Kidney epithelial cell (primary cell): ENCODE results near the gene PDE10A. TPM values are rescaled to one million over a fixed set of nuclear protein-coding genes. Genes with fewer than 3 reads are reported as not detected.
"Not testable (repeated sequence)": the region's sequence is repeated elsewhere in the genome, so short reads cannot be mapped to it uniquely, and the experiment has no call there.

Experiments
- DNase-seq: peaks from one replicate; pipeline ENCODE4 v3.0.0-alpha.2; 2010; ENCODE audit warnings: low read depth
- H3K27me3 ChIP-seq: 2 replicates; pipeline ENCODE4 v1.6.0; 2011; ENCODE audit warnings: low read length; ENCODE audit not compliant: control insufficient read depth, insufficient read depth
- H3K36me3 ChIP-seq: 2 replicates; pipeline ENCODE4 v1.5.1; 2011; ENCODE audit warnings: low read length; ENCODE audit not compliant: control insufficient read depth, insufficient read depth
- H3K4me3 ChIP-seq: 2 replicates; pipeline ENCODE4 v1.5.1; 2011; ENCODE audit warnings: low read depth, mild to moderate bottlenecking, control low read depth, low read length
- total RNA-seq: library from RNA; depleted of rRNA; stranded (reverse); fragments of >200 nt; gene quantifications from 2 replicates; pipeline ENCODE4 v1.2.3, GENCODE V29; 2015
- TF ChIP-seq, protein P1 (sequence below): IDR thresholded peaks from 2 replicates; pipeline ENCODE4 v1.5.1; 2011; ENCODE audit warnings: mild to moderate bottlenecking, moderate library complexity, low read length, control low read depth, inconsistent platforms; ENCODE audit not compliant: insufficient read depth, poor library complexity, severe bottlenecking

The PDE10A gene
- total RNA-seq, 1 donor from 2014 or later, result 13.0 TPM

DNA sequence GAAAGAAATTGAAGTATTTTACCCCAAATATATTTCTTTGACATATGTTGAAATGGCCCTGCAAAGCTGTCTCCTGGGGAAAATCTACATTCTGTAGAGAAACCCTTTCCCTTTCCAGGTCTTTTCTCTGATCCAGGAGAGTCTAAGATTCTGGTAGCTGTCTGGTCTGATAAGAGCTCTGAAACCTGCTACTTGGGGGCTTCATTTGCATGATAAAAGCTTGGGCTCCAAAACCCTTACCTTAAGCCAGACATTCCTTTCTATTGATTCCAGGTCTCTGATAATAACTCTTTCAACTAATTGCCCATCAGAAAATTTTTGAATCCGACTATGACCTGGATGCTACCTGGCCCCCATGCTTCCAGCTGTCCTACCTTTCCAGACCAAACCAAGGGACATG is 184.5 kb downstream of the PDE10A start:
- no peaks in the 10 kb centered on the region for H3K27me3 ChIP-seq
- no peak overlapping the region for H3K4me3 ChIP-seq
- no peak for DNase-seq
- TF ChIP-seq, protein P1, sequence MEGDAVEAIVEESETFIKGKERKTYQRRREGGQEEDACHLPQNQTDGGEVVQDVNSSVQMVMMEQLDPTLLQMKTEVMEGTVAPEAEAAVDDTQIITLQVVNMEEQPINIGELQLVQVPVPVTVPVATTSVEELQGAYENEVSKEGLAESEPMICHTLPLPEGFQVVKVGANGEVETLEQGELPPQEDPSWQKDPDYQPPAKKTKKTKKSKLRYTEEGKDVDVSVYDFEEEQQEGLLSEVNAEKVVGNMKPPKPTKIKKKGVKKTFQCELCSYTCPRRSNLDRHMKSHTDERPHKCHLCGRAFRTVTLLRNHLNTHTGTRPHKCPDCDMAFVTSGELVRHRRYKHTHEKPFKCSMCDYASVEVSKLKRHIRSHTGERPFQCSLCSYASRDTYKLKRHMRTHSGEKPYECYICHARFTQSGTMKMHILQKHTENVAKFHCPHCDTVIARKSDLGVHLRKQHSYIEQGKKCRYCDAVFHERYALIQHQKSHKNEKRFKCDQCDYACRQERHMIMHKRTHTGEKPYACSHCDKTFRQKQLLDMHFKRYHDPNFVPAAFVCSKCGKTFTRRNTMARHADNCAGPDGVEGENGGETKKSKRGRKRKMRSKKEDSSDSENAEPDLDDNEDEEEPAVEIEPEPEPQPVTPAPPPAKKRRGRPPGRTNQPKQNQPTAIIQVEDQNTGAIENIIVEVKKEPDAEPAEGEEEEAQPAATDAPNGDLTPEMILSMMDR, result no peak
- no peaks in the 10 kb centered on the region for H3K36me3 ChIP-seq

DNA sequence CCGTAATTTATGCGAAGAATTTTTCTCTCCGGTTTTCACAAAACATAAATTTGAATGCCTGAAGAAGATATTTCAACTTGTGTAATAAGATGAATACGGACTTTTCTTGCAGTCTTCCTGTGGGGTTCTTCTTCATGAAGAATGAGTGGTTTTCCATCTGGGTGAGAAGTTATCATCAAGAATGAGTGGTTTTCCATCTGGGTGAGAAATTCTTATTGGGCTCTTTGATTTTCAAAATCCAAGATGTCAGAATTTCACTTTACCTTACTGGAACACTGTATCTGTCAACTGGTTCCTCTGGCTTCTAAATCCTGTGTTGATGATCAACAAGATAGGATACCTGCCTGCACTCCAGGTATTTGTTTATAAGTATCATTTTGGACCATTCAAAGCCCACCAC is 193.6 kb downstream of the PDE10A start:
- Histone ChIP-seq H3K4me3 (no peak overlapping the region), H3K36me3 (no peaks in the 10 kb centered on the region), H3K27me3 (no peaks in the 10 kb centered on the region)
- TF ChIP-seq, protein P1, result no peak
- no peak for DNase-seq

DNA sequence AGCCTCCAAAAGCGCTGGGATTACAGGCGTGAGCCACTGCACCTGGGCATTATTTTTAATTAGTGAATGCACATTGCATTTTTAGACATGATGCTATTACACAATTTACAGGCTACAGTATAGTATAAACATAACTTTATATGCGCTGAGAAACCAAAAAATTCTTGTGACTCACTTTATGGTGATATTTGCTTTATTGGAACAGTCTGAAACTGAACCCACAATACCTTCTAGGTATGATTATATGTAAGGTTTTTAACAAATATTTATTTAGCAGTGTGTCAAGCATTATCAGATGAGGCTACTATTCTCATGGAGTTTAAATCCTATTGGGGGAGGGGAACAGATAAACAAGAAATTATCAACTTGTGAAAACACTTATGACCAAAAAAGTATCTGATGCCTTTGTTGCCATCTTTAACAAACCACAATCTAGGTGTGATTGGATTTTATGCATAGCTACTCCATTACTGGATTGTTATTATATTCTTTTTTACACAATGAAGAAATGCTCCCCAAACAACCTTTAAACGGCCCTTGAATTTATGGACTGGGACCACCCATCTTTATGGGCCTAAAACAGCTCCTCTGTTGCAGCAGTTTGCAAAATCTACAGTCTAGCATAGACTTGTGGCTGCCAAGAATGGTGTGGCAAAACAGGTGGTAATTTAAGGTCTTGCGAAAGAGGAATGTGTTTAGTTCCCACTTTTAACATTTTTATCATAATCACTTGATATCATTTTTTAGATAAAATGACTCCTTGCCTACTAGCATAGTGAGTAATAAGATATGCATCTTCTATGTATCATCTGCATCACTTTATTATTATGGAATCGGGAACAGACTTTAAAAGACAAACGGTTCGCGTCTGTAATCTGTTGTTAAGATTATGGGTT is 194.5 kb downstream of the PDE10A start:
- DNase-seq, result no peak
- Histone ChIP-seq H3K36me3 (no peaks in the 10 kb centered on the region), H3K27me3 (no peaks in the 10 kb centered on the region), H3K4me3 (no peak overlapping the region)
- TF ChIP-seq, protein P1, result no peak

DNA sequence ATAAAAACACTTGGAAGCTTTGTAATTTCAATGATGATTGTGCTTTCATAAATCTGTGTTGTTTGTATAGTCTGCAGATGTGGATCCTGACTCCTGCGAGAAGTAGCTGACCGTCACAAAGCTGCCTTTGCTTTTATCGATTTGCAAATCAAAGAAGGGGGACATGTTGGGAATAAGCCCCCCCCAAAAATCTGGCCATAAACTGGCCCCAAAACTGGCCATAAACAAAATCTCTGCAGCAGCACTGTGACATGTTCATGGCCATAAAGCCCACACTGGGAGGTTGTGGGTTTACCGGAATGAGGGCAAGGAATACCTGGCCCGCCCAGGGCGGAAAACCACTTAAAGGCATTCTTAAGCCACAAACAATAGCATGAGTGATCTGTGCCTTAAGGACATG is 199.5 kb downstream of the PDE10A start:
- H3K36me3 ChIP-seq, result not testable (repeated sequence)

DNA sequence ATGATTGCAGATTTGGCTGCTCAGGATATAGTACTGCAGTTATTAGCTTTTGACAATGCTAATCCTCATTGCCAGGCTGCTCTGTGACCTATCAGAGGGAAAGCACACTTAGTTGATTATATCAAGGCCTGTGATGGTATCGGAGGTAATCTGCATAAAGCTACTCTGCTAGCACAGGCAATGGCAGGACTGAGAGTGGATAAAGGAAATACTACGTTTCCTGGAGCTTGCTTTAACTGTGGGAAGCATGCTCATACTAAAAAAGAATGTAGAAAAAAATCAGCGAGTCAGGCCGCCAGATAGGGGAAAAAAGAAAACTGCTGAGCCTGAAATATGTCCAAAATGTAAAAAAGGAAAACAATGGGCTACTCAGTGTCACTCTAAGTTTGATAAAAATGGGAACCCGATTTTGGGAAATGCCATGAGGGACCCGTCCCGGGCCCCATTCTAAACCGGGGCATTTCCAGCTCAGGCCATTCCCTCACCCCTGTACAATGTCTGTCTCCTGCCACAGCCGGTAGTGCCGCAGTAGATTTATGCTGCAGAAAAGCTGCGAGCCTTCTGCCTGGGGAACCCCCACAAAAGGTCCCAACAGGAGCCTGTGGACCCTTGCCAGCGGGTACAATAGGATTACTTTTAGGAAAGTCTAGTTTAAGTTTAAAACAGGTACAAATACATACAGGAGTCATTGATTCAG is 203.3 kb downstream of the PDE10A start:
- DNase-seq, H3K27me3 ChIP-seq, H3K4me3 ChIP-seq, H3K36me3 ChIP-seq: not testable (repeated sequence)

More for the DNA sequence above, 199.5 kb downstream of the PDE10A start:
- not testable (repeated sequence) for H3K27me3 ChIP-seq, DNase-seq, H3K4me3 ChIP-seq

DNA sequence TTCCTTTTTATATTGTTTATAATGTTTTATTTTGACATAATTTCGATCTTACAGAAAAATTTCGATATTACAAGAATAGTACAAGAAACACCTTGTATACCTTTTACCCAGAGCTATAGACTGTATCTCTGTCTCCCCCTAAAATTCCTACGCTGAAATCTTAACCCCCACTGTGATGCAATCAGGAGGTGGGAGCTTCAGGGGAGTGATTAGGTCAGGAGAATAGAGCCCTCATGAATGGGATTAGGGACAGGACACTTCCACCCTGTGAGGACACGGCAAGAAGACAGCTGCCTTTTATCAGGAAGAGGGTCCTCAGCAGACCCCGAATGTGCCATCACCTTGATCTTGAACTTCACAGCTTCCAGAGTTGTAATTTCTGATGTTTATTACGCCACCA is 204.9 kb downstream of the PDE10A start:
- TF ChIP-seq, protein P1, result no peak
- no peak overlapping the region for H3K4me3 ChIP-seq
- H3K36me3 ChIP-seq, result no peaks in the 10 kb centered on the region
- DNase-seq, result no peak
- H3K27me3 ChIP-seq, result no peaks in the 10 kb centered on the region
